SU-DHL-6 (cell line): Measurements from ENCODE around the gene CAPSL.

Source experiments
- H2AFZ ChIP-seq: fragments of 200-600 bp; sonication (generic); 2 replicates; pipeline ENCODE4 v1.6.1; 2014; ENCODE audit warnings: low read depth, mild to moderate bottlenecking, moderate library complexity, mixed read lengths, antibody characterized with exemption, low read length; ENCODE audit not compliant: severe bottlenecking
- H3F3A ChIP-seq: fragments of 200-600 bp; shearing (Covaris generic); 2 replicates; pipeline ENCODE4 v1.6.0; 2016; ENCODE audit warnings: antibody characterized with exemption, mild to moderate bottlenecking; ENCODE audit not compliant: insufficient read depth
- H3K27ac ChIP-seq: fragments of 200-600 bp; sonication (generic); 2 replicates; pipeline ENCODE4 v1.5.1; 2016; ENCODE audit warnings: low read depth, mild to moderate bottlenecking, low read length, moderate library complexity, mixed read lengths
- H3K27me3 ChIP-seq: fragments of 200-600 bp; sonication (generic), shearing (Covaris generic); 2 replicates; pipeline ENCODE4 v1.6.0; 2014; ENCODE audit warnings: mild to moderate bottlenecking, low read length
- H3K36me3 ChIP-seq: fragments of 200-600 bp; sonication (generic); 2 replicates; pipeline ENCODE4 v1.6.1; 2014; ENCODE audit warnings: mild to moderate bottlenecking, low read length, mixed read lengths
- H3K4me2 ChIP-seq: fragments of 300-600, 200-600 bp; shearing (Covaris generic), sonication (generic); 2 replicates; pipeline ENCODE4 v1.6.0; 2014; ENCODE audit warnings: low read length, low read depth, mild to moderate bottlenecking; ENCODE audit not compliant: poor library complexity, severe bottlenecking
- H3K4me3 ChIP-seq: fragments of 200-600 bp; sonication (generic); 2 replicates; pipeline ENCODE4 v1.5.1; 2014; ENCODE audit warnings: antibody characterized with exemption, low read length, mild to moderate bottlenecking, mixed read lengths; ENCODE audit not compliant: insufficient read depth, poor library complexity, severe bottlenecking
- H3K79me2 ChIP-seq: fragments of 200-600 bp; sonication (generic); 2 replicates; pipeline ENCODE4 v1.6.1; 2014; ENCODE audit warnings: mild to moderate bottlenecking, low read length, moderate library complexity; ENCODE audit not compliant: insufficient read depth
- H3K9ac ChIP-seq: fragments of 200-600 bp; sonication (generic); 2 replicates; pipeline ENCODE4 v1.7.0; 2014; ENCODE audit warnings: mild to moderate bottlenecking, low read length
- H3K9me2 ChIP-seq: fragments of 200-600 bp; sonication (generic); replicated peaks from 2 replicates; pipeline ENCODE4 v1.6.1; 2014; ENCODE audit warnings: low read length; ENCODE audit not compliant: insufficient read depth
- H3K9me3 ChIP-seq: fragments of 200-600 bp; sonication (generic); 2 replicates; pipeline ENCODE4 v1.6.1; 2014; ENCODE audit warnings: low read length, mixed read lengths; ENCODE audit not compliant: insufficient read depth
- H4K20me1 ChIP-seq: fragments of 200-600 bp; sonication (generic); 2 replicates; pipeline ENCODE4 v1.6.1; 2014; ENCODE audit warnings: low read depth, mild to moderate bottlenecking, antibody characterized with exemption, low read length, moderate library complexity, mixed read lengths
- EZH2phosphoT487 ChIP-seq: fragments of 200-600 bp; sonication (generic), shearing (Covaris generic); conservative IDR thresholded peaks from 2 replicates; pipeline ENCODE4 v1.6.1; 2018; ENCODE audit warnings: mild to moderate bottlenecking, antibody characterized with exemption, low read length, moderate library complexity, mixed read lengths
- TF ChIP-seq, protein P1 (sequence below): fragments of 200-600 bp; sonication (generic); IDR thresholded peaks from one replicate; pipeline ENCODE4 v1.5.1; 2017; ENCODE audit warnings: antibody characterized with exemption, mild to moderate bottlenecking, low read length, moderate library complexity; ENCODE audit not compliant: insufficient read depth, poor library complexity, severe bottlenecking

CAPSL gene

DNA sequence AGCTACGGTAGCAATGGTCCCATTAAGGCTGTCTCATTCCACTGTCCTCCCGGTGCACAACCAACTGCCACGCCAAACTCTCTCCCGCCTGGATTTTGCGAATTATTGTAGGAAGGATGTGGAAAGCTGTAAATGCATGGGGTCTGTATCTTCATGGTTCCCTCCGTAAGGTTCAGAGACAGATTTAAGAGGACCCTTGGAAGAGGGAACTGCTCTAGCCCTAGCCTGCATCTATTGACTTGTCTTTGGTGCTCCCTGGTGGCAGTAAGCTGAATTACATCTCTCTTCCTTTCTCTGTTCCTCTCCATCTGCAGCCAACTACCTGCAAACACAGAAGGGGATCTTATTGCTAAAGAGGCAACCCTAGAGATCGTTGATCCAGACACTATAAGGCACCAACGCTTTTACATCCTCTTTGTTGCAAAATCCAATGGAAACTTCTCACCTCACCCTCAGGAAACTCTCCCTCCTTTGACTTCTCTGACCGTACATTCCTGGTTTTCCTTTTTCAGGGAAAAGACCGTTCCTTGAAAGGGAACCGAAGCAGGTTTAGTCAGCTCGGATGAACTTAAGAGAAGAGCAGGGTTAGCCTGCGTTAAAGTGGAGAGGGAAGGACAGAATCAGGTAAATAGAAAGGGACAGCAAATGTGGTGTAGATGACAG, 11.9 kb downstream of the CAPSL start:
- no peak overlapping the region for H3K4me2 ChIP-seq

DNA sequence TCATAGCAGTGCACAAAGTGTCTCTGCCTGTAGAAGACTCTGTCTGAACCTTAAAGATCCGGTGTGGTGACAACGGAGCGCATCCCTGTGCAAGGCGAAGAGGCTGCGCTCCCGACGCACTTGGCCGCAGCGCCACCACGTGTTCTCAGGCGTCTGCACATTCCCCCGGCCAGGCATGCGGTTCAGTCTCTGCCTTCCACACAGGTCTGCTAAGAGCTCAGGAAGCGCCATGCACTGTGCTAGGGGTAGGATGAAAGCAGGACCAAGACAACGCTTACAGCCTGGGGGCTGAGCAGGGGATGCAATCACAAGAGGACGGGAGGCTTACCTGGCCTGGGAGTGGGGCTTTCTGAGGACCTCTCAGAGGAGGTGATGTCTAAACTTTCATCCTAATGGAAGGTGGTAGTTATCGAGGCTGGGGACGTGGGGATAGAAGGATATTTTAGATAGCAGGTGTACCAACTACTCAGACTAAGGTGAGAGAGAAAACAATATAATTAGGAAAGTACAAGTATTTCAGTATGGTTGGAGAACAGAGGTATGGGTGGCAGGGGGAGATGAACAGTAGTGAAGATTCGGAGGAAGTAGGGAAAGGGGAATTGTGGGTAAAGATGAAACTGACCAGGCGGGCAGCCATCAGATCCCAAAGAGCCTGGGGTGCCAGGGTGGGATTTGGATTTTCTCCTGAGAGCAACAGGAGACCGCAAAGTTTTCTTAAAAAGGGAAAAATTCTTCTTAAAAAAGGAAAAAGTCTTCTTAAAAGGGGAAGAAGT, 13.3 kb downstream of the CAPSL start:
- Histone ChIP-seq H3K27ac (no peak overlapping the region), H3K79me2 (no peaks in the 10 kb centered on the region), H3K4me2 (no peak overlapping the region), H4K20me1 (no peaks in the 10 kb centered on the region), H3K9ac (no peak overlapping the region), H3K4me3 (no peak overlapping the region), H3F3A (no peaks in the 10 kb centered on the region), H3K9me3 (no peaks in the 10 kb centered on the region), H3K36me3 (no peaks in the 10 kb centered on the region), H3K27me3 (no peaks in the 10 kb centered on the region), H2AFZ (no peak overlapping the region), H3K9me2 (no peaks in the 10 kb centered on the region)
- TF ChIP-seq EZH2phosphoT487: no peak
- TF ChIP-seq, protein P1, sequence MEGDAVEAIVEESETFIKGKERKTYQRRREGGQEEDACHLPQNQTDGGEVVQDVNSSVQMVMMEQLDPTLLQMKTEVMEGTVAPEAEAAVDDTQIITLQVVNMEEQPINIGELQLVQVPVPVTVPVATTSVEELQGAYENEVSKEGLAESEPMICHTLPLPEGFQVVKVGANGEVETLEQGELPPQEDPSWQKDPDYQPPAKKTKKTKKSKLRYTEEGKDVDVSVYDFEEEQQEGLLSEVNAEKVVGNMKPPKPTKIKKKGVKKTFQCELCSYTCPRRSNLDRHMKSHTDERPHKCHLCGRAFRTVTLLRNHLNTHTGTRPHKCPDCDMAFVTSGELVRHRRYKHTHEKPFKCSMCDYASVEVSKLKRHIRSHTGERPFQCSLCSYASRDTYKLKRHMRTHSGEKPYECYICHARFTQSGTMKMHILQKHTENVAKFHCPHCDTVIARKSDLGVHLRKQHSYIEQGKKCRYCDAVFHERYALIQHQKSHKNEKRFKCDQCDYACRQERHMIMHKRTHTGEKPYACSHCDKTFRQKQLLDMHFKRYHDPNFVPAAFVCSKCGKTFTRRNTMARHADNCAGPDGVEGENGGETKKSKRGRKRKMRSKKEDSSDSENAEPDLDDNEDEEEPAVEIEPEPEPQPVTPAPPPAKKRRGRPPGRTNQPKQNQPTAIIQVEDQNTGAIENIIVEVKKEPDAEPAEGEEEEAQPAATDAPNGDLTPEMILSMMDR: no peak

More for the DNA sequence above, 11.9 kb downstream of the CAPSL start:
- Histone ChIP-seq H3K27me3 (no peaks in the 10 kb centered on the region), H2AFZ (no peak overlapping the region), H3K79me2 (no peaks in the 10 kb centered on the region), H3K36me3 (no peaks in the 10 kb centered on the region), H3K9me2 (no peaks in the 10 kb centered on the region), H3K4me3 (no peak overlapping the region), H3K9ac (no peak overlapping the region), H3K9me3 (no peaks in the 10 kb centered on the region), H3K27ac (no peak overlapping the region), H3F3A (no peaks in the 10 kb centered on the region), H4K20me1 (no peaks in the 10 kb centered on the region)
- TF ChIP-seq, protein P1: peak; percentile 69
- no peak for TF ChIP-seq EZH2phosphoT487

DNA sequence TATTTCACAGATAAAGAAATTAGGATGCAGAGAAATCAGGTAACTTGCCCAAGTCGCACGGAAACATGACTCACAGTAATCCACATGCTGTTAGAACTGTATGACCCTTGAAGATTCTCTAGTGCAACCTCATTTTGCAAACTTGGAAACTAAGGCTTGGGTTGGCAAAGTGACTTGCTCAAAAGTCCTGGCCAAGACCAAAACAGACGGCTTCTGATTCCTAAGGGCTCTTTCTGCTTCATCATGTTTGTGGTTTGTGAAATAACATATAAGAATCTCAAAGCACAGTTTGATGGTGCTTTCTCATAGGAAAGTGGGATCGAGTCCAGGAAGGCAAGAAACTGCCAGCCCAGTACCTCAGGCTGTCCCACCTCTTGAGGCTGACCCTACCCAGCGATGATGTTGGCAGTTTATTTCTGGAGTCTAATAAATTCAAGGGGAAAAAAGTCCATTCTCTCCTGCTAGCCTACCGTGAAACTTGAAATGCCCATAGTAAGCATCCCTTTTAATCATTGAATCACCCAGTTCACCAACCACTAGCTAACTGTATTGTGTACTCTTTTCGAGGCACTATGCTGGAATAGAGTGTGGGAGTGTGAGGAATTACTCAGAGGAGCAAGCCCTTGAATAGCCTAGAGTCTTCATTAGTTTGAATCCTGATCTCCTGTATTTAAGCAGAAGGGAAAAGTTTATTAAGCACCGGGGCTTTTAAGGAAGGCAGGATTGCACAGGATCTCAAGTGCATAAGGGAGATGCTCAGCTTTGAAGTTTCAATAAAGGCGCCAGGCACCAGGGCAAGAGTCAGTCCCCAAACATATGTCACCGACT, 14.1 kb downstream of the CAPSL start:
- no peak overlapping the region for H2AFZ ChIP-seq
- H3K27ac ChIP-seq: no peak overlapping the region
- H3K9ac ChIP-seq: no peak overlapping the region
- H3K79me2 ChIP-seq: no peaks in the 10 kb centered on the region
- H3K36me3 ChIP-seq: no peaks in the 10 kb centered on the region
- TF ChIP-seq, protein P1: no peak
- TF ChIP-seq EZH2phosphoT487: no peak
- no peaks in the 10 kb centered on the region for H3F3A ChIP-seq
- no peaks in the 10 kb centered on the region for H3K9me2 ChIP-seq
- no peaks in the 10 kb centered on the region for H3K9me3 ChIP-seq
- H3K27me3 ChIP-seq: no peaks in the 10 kb centered on the region
- no peak overlapping the region for H3K4me2 ChIP-seq
- H3K4me3 ChIP-seq: no peak overlapping the region
- H4K20me1 ChIP-seq: no peaks in the 10 kb centered on the region
